Urinary bladder (tissue), 4 donors: ENCODE results near the gene KMT2D. TPM values are rescaled to one million over a fixed set of nuclear protein-coding genes. Genes with fewer than 3 reads are reported as not detected.
A peak's percentile ranks its signal among the peaks of the same experiment; 100 is the strongest.

ENCODE experiments used
- DNase-seq: peaks from one replicate; pipeline ENCODE4 v3.0.0-alpha.2; 2015; ENCODE audit errors: extremely low spot score
- H3K27ac ChIP-seq: one replicate; pipeline ENCODE4 v1.5.1; 2013; ENCODE audit warnings: low read depth, mild to moderate bottlenecking, moderate library complexity
- H3K36me3 ChIP-seq: one replicate; pipeline ENCODE4 v1.6.1; 2013; ENCODE audit warnings: mild to moderate bottlenecking, moderate library complexity; ENCODE audit not compliant: insufficient read depth
- H3K4me1 ChIP-seq: one replicate; pipeline ENCODE4 v1.6.1; 2013; ENCODE audit warnings: mild to moderate bottlenecking, moderate library complexity; ENCODE audit not compliant: insufficient read depth
- H3K4me3 ChIP-seq: one replicate; pipeline ENCODE4 v1.5.1; 2013; ENCODE audit warnings: low read depth, low read length
- WGBS: extraction: QIAGEN DNeasy Blood & Tissue Kit; methylation state at CpG from one replicate; pipeline ENCODE4 v1.1.7; 2013; 5-methylcytosine and 5-hydroxymethylcytosine counted together
- polyA plus RNA-seq: library from polyadenylated mRNA; stranded (reverse); fragments of 200-250 nt; gene quantifications from one replicate; pipeline ENCODE4 v1.2.3, GENCODE V29; 2013
- total RNA-seq: library from RNA; depleted of rRNA; stranded (reverse); fragments of >200 nt; gene quantifications from one replicate; pipeline ENCODE4 v1.2.3, GENCODE V29; 2014
- donor health status: healthy with polysubstance abuse.
- donor health status: healthy.

Gene KMT2D
- total and polyA plus RNA-seq, 2 donors, result 22.0 to 30.5 TPM

DNA sequence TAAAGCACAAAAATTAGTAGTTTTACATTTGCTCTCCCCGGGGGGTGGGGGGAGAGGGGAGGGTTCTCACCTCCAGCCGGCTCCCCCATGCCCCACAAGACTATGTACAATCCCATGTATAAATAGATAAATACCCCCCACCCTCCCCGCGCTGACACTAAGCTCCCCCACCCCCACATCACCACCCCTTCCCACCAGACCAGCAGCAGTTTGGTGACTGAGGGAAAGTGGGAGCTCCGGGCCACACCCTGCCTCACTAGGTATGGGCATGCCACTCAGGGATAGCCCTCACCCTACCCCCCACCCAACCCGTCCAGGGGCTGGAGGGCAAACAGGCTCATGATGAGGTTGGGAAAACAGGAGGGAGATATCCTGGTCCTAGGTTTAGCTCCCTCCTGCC is 40.2 kb downstream of the KMT2D start:
- 84% methylated on average over 6 of the region's 6 CpGs for WGBS
- no peak for DNase-seq
- Histone ChIP-seq H3K4me3 (no peak overlapping the region), H3K4me1 (no peaks in the 10 kb centered on the region), H3K36me3 (no peaks in the 10 kb centered on the region), H3K27ac (no peak overlapping the region)

DNA sequence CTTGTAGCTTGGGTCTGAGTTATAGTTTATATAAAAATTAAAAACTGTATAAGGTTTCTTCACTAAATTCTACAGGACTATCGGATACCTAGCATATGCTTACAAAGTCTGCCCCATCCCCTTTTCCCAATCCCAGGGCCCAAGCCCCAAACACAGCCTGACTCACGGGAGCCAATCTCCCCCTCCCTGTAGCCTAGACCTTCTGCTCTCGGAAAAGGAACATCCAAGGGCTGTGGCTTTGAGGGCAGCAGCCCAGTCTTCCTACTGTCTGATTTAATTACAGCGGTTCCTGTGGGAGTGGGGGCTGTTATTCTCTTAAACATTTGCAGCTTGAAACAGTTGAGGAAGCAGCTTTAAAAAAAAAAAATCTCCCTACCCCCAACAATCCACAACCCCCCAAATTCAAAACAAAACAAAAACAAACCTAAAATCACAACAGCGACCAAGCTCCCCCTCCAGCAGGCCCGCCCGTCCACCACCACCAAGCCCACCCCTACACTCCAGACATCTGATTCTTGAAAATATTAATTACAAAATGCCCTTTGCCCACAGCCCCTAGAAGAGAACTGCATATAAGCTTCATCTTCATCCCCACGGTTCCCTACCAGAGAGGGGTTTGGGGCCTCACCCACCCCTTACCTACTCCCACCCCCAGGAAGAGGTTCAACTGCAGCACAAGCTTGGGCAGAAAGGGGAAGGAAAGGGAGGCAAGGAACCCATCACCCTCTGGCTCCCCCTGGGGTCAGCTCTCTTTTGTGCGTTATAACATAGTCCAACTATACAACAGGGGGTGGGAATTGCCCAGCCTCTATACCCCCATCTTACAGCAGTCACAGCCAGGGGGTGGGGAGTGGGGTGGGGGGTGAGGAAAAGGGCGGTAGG is 40.9 kb downstream of the KMT2D start:
- Histone ChIP-seq H3K4me3 (no peak overlapping the region), H3K36me3 (no peaks in the 10 kb centered on the region), H3K27ac (peak overlapping the region; percentile 26), H3K4me1 (no peaks in the 10 kb centered on the region)
- 57% methylated on average over 10 of the region's 10 CpGs for WGBS
- no peak for DNase-seq

DNA sequence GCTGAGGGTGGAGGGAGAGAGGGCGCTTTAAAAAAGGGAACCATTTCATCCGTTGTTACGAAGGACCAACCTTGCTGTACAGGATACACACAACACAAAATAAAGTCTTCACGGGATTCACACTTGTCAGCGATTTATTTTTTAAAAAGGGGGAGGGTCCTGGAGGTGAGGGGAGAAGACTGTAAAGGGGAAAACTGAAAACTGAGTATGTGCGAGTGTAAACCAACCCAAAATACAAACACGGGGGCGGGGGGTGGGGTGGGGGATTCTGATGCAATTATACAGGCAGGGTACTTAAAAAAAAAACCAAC is 41.5 kb downstream of the KMT2D start:
- H3K36me3 ChIP-seq, result no peaks in the 10 kb centered on the region
- DNase-seq, result no peak
- H3K4me3 ChIP-seq, result peak overlapping the region; percentile 92
- H3K27ac ChIP-seq, result peak overlapping the region; percentile 85
- 3% methylated on average over 8 of the region's 8 CpGs for WGBS
- H3K4me1 ChIP-seq, result no peaks in the 10 kb centered on the region

DNA sequence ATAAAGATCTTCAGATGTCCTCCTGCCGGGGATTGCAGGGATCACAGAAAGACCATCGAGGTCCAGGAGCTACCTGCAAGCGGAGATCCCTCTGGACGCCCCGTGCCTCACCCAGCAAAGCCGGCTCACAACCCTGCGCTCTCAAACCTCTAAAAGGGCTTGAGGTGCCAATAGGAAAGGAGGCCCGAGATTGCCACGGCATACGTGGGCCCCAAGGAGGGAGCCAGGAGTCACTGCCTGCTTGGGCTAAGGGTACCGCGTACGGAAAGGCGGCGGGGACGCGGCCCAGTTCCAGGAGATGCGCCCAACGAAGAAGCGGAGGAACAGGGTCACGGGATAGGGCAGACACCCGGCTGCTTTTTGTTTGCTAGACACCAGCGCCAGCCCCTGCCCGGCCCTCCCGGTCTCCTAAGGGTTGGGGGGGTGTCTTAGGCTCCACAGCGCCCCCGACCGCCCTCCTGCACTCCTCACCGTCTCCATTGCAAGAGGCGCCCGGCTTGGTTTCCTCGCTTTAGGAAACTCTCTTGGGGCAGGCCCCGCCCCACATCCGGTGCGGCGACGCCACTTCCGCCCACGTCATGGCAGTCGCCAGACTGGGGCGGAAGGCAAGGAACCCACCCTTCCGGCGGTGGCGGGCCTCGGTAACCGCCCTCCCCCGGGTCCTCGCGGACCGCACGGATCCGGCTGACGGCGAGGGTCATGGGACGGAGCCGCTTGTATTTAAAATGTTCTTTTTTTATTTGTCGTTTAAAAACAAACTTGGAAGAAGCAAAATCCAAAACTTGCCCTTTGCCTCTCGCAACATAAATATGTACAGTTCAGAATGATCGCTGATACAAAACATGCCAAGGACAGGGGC is 42.1 kb downstream of the KMT2D start, which contains the start of gene PRKAG1:
PRKAG1 (minus strand) TSS at position 516 of the 859 bp plus-strand sequence; CDS start at position 480, 36 bp downstream.
- Histone ChIP-seq H3K36me3 (no peaks in the 10 kb centered on the region), H3K4me1 (no peaks in the 10 kb centered on the region), H3K4me3 (peak within 1 kb of the TSS; percentile 92), H3K27ac (peak within 1 kb of the TSS; percentile 91)
- under 1% methylated on average over 59 of the region's 59 CpGs for WGBS
- peak; percentile 83 for DNase-seq

DNA sequence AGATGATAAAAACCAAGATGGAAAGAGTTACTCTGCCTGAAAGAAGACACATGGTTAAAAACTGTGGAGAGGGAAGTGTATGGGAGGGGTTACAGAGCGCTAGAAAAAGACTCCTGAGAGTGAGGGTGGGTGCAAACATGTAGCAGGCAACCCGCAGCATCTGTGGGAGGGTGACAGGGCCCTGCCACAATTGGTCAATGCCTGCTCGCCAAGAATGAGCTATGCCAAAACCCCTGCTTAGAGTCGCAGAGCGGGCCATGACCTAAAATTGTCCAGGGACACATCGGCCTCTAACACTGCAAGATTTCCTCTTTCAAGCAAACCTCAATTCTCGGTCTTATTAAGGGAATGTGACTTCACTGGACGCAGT is 42.7 kb downstream of the KMT2D start:
- DNase-seq, result no peak
- Histone ChIP-seq H3K27ac (peak overlapping the region; percentile 91), H3K4me1 (no peaks in the 10 kb centered on the region), H3K4me3 (peak overlapping the region; percentile 92), H3K36me3 (no peaks in the 10 kb centered on the region)
- under 1% methylated on average over 8 of the region's 8 CpGs for WGBS

DNA sequence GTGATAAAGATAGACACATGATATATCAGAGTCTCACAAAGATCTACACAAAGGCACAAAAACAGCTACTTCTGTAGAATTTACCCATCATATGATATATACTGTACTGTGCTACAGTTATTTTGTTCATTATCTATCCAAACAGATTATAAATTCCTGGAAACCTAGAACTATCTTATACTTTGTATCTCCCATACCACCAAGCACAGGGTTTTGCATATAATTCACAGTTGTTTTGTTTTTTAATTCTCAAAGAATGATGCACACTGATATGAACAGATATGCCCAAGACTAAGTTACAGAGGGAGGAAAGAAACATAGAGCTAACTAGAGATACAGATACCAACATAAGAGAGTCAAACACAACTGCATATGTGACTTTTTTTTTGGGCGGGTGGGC is 45.4 kb downstream of the KMT2D start:
- Histone ChIP-seq H3K4me3 (no peak overlapping the region), H3K27ac (no peak overlapping the region), H3K4me1 (no peaks in the 10 kb centered on the region), H3K36me3 (peaks cover 2% of the 10 kb centered on the region)
- 85% methylated on average over 1 of the region's 1 CpG for WGBS
- DNase-seq, result no peak

DNA sequence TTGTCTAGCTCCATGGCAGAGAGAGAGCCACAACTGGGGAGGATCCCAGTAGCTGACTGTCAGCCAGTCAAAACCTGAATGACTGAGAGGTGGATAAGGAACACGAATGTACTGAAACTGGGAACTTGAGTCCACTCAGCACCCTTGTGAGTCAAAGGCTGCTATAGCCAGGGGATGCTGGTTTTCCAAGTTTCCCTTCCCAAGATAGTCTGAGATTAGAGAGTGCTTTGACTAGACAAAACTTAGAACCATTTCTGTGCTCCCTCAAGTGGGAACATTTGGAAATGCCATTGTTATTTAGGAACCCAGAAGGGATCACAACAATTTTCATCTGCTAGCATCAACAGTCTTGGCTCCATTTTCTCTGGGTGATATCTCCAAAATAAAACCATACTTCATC is 46.0 kb downstream of the KMT2D start:
- WGBS, result 57% methylated on average over 1 of the region's 1 CpG
- no peaks in the 10 kb centered on the region for H3K4me1 ChIP-seq

DNA sequence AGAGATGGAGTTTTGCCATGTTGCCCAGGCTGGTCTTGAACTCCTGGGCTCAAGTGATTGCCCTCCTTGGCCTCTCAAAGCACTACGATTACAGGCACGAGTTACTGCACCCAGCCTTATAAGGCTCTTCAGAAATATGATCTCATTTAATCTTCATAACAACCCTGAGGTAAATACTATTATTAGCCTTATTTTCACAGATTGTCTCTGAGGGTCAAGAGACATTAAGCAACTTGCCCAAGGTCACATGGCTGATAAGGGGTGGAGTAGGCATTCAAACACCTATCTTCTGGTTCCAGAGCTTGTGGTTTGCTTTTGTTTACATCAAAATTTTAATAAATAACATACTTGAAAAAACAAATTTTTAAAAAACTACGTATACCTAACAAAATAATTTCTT is 47.2 kb downstream of the KMT2D start:
- DNase-seq, result no peak
- H3K27ac ChIP-seq, result no peak overlapping the region
- no peak overlapping the region for H3K4me3 ChIP-seq
- 91% methylated on average over 3 of the region's 3 CpGs for WGBS
- no peaks in the 10 kb centered on the region for H3K4me1 ChIP-seq
- H3K36me3 ChIP-seq, result peaks cover 2% of the 10 kb centered on the region

More for the DNA sequence above, 46.0 kb downstream of the KMT2D start:
- H3K27ac ChIP-seq, result no peak overlapping the region
- no peak for DNase-seq
- H3K4me3 ChIP-seq, result no peak overlapping the region
- peaks cover 2% of the 10 kb centered on the region for H3K36me3 ChIP-seq

DNA sequence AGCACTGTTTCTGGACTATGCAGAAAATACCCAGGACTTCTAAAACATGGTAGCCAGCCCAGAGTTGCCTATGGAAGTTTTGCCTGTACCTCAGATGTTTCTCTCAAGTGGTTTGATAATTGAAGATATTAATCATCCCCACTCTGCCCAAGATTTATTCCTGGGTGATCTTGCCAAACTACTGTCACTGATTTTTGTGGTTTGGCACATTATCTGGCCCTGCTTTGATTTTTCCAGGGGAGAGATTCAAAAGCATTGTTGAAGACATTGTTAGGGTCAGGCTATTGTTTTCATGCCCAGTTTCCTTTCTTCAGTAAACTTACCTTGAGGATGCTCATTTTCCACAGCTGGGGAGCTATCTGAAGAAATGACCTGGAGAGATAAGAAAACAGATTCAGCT is 47.9 kb downstream of the KMT2D start:
- H3K36me3 ChIP-seq, result peaks cover 2% of the 10 kb centered on the region

More for the DNA sequence above, 47.9 kb downstream of the KMT2D start:
- Histone ChIP-seq H3K27ac (no peak overlapping the region), H3K4me3 (no peak overlapping the region), H3K4me1 (no peaks in the 10 kb centered on the region)
- DNase-seq, result no peak

Other genes with a start within 250 kb of the KMT2D start
- 15.1 TPM for gene CACNB3, start 242.3 kb downstream of the KMT2D start, total RNA-seq
- 22.2 TPM for gene CACNB3, start 242.3 kb downstream of the KMT2D start, polyA plus RNA-seq
- gene DDX23, start 208.6 kb downstream of the KMT2D start, total RNA-seq, result 52.2 TPM
- gene DDX23, start 208.6 kb downstream of the KMT2D start, polyA plus RNA-seq, result 62.8 TPM
- gene RND1, start 194.9 kb downstream of the KMT2D start, total RNA-seq, result 0.53 TPM
- 1.8 TPM for gene RND1, start 194.9 kb downstream of the KMT2D start, polyA plus RNA-seq
- gene FKBP11, start 135.3 kb downstream of the KMT2D start, total RNA-seq, result 17.7 TPM
- gene FKBP11, start 135.3 kb downstream of the KMT2D start, polyA plus RNA-seq, result 19.4 TPM
- gene ARF3, start 103.3 kb downstream of the KMT2D start, total RNA-seq, result 25.1 TPM
- gene ARF3, start 103.3 kb downstream of the KMT2D start, polyA plus RNA-seq, result 78.6 TPM
- 0.79 TPM for gene WNT10B, start 89.1 kb downstream of the KMT2D start, total RNA-seq
- 1.2 TPM for gene WNT10B, start 89.1 kb downstream of the KMT2D start, polyA plus RNA-seq
- gene WNT1, start 82.5 kb downstream of the KMT2D start, total RNA-seq, result not detected
- not detected for gene WNT1, start 82.5 kb downstream of the KMT2D start, polyA plus RNA-seq
- gene DDN, start 61.4 kb downstream of the KMT2D start, total RNA-seq, result 0.74 TPM
- gene DDN, start 61.4 kb downstream of the KMT2D start, polyA plus RNA-seq, result not detected
- 41.8 TPM for gene PRKAG1, start 42.0 kb downstream of the KMT2D start, total RNA-seq
- 63.3 TPM for gene PRKAG1, start 42.0 kb downstream of the KMT2D start, polyA plus RNA-seq
- gene RHEBL1, start 9.2 kb upstream of the KMT2D start, total RNA-seq, result not detected
- gene RHEBL1, start 9.2 kb upstream of the KMT2D start, polyA plus RNA-seq, result 0.68 TPM
- 2.3 TPM for gene DHH, start 34.0 kb upstream of the KMT2D start, total RNA-seq
- 2.7 TPM for gene DHH, start 34.0 kb upstream of the KMT2D start, polyA plus RNA-seq
- 52.4 TPM for gene LMBR1L, start 50.1 kb upstream of the KMT2D start, total RNA-seq
- 53.9 TPM for gene LMBR1L, start 50.1 kb upstream of the KMT2D start, polyA plus RNA-seq
- 941 TPM for gene TUBA1B, start 70.6 kb upstream of the KMT2D start, total RNA-seq
- 999 TPM for gene TUBA1B, start 70.6 kb upstream of the KMT2D start, polyA plus RNA-seq
- 645 TPM for gene TUBA1A, start 128.3 kb upstream of the KMT2D start, total RNA-seq
- gene TUBA1A, start 128.3 kb upstream of the KMT2D start, polyA plus RNA-seq, result 683 TPM
- gene TUBA1C, start 204.3 kb upstream of the KMT2D start, total RNA-seq, result 62.8 TPM
- 248 TPM for gene TUBA1C, start 204.3 kb upstream of the KMT2D start, polyA plus RNA-seq
- gene PRPH, start 234.4 kb upstream of the KMT2D start, total RNA-seq, result 9.1 TPM
- 24.8 TPM for gene PRPH, start 234.4 kb upstream of the KMT2D start, polyA plus RNA-seq